ENCODE measurements around the gene NDUFB10. TPM values are rescaled to one million over a fixed set of nuclear protein-coding genes. Genes with fewer than 3 reads are reported as not detected.

Gene NDUFB10
- total RNA-seq, 2 experiments from 2014 or later, result 40.7 to 41.1 TPM

- Mint-ChIP-seq H3K36me3 (ENCODE audit: low read depth) (no peaks in the 10 kb centered on the region), H3K4me1 (ENCODE audit: low read depth) (no peaks in the 10 kb centered on the region), H3K27ac (no peak overlapping the region), H3K4me3 (no peak overlapping the region), H3K9me3 (no peaks in the 10 kb centered on the region), H3K27me3 (no peaks in the 10 kb centered on the region)
- ATAC-seq (ENCODE audit: poor library complexity), result no peak
- TF ChIP-seq CTCF (IDR thresholded peaks at IDR 0.05), result no peak
- no peak for DNase-seq
- H3K36me3 ChIP-seq (ENCODE audit: insufficient read depth, low read length), result no peaks in the 10 kb centered on the region
- no peaks in the 10 kb centered on the region for H3K9me3 ChIP-seq (ENCODE audit: control insufficient read depth in 1 of 2, insufficient read depth in 1 of 2, low read length in 2 of 2)
- POLR2A ChIA-PET, result no interaction called here
- no peaks in the 10 kb centered on the region for H3K27me3 ChIP-seq (ENCODE audit: control insufficient read depth in 1 of 2, insufficient read depth in 2 of 2, low read length in 2 of 2)
- CTCF ChIA-PET, result no interaction called here
- no peak overlapping the region for H3K27ac ChIP-seq (ENCODE audit: low read depth in 1 of 2, low read length in 2 of 2)
- H3K4me3 ChIP-seq (ENCODE audit: low read length), result no peak overlapping the region
- peaks cover 11% of the 10 kb centered on the region for H3K4me1 ChIP-seq (ENCODE audit: insufficient read depth, low read length)
- intact Hi-C loops (cut with DNase I, micrococcal nuclease), result no loop called here
These were observed 29.0 kb upstream of the NDUFB10 start for GRCh38 chr16:1930338-1930720.

DNA sequence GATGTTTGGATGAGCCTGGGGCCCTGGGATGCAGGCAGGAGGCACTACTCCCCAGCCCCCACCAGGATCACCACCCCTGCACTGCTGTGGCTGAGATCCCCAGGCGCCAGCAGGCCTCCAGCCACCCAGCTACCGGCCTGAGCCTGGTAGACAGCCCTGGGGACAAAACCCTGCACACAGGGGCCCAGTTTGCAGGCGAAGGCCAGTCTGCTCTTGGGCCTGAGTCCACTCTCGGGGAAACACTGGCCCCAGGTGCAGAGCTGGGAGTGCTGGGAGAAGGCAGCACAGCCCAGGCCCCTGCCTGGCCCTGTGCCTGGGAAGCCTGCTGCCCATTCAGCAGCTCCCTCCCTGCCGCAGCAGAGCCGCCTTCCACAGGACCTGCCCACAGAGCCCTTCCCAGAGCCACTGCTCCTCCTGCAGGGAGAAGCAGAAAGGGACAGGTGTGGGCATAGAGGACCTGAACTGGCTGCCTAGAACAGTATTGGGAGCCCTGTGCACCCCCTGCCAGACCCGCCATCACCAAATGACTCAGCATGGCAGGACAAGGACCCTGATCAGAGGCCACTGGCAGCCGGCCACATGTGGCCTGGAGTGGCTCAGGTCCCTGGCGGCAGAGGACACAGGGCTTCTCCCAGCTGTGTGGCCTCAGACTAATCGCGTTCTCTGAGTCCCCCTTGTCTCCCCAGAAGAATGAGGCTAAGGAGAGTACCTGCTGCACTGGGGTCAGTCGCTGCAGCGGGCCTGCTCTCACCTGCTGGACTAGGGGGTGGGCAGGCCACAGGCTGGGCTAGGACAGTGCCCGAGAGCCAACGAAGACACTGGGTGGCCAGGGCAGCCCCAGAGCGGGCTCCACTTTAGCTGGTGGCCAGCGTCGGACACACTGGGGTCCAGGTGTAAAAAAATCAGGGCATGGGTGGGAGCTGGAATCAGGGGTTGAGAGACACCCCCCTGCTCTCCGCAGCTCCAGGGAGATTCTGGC, 27.0 kb upstream of the NDUFB10 start:
- intact Hi-C loops (cut with DNase I, micrococcal nuclease), result no loop called here
- peaks cover 11% of the 10 kb centered on the region for H3K4me1 ChIP-seq (ENCODE audit: insufficient read depth, low read length)
- Mint-ChIP-seq H3K27me3 (no peaks in the 10 kb centered on the region), H3K9me3 (no peaks in the 10 kb centered on the region), H3K4me3 (no peak overlapping the region), H3K27ac (no peak overlapping the region), H3K36me3 (ENCODE audit: low read depth) (no peaks in the 10 kb centered on the region), H3K4me1 (ENCODE audit: low read depth) (no peaks in the 10 kb centered on the region)
- H3K27me3 ChIP-seq (ENCODE audit: control insufficient read depth in 1 of 2, insufficient read depth in 2 of 2, low read length in 2 of 2), result no peaks in the 10 kb centered on the region
- no peak for DNase-seq
- H3K27ac ChIP-seq (ENCODE audit: low read depth in 1 of 2, low read length in 2 of 2), result no peak overlapping the region
- ChIA-PET POLR2A (no interaction called here), CTCF (no interaction called here)
- ATAC-seq (ENCODE audit: poor library complexity), result no peak
- H3K4me3 ChIP-seq (ENCODE audit: low read length), result no peak overlapping the region
- no peaks in the 10 kb centered on the region for H3K36me3 ChIP-seq (ENCODE audit: insufficient read depth, low read length)
- H3K9me3 ChIP-seq (ENCODE audit: control insufficient read depth in 1 of 2, insufficient read depth in 1 of 2, low read length in 2 of 2), result no peaks in the 10 kb centered on the region
- TF ChIP-seq CTCF (IDR thresholded peaks at IDR 0.05), result no peak

- Histone ChIP-seq H3K27me3 (ENCODE audit: control insufficient read depth in 1 of 2, insufficient read depth in 2 of 2, low read length in 2 of 2) (no peaks in the 10 kb centered on the region), H3K36me3 (ENCODE audit: insufficient read depth, low read length) (no peaks in the 10 kb centered on the region), H3K4me3 (ENCODE audit: low read length) (no peak overlapping the region), H3K9me3 (ENCODE audit: control insufficient read depth in 1 of 2, insufficient read depth in 1 of 2, low read length in 2 of 2) (no peaks in the 10 kb centered on the region), H3K4me1 (ENCODE audit: insufficient read depth, low read length) (peaks cover 11% of the 10 kb centered on the region), H3K27ac (ENCODE audit: low read depth in 1 of 2, low read length in 2 of 2) (no peak overlapping the region)
- no peaks in the 10 kb centered on the region for H3K9me3 Mint-ChIP-seq
- TF ChIP-seq CTCF (IDR thresholded peaks at IDR 0.05), result no peak
- DNase-seq, result no peak
- H3K4me1 Mint-ChIP-seq (ENCODE audit: low read depth), result no peaks in the 10 kb centered on the region
- H3K27me3 Mint-ChIP-seq, result no peaks in the 10 kb centered on the region
- ChIA-PET POLR2A (no interaction called here), CTCF (no interaction called here)
- no peak for ATAC-seq (ENCODE audit: poor library complexity)
- H3K27ac Mint-ChIP-seq, result no peak overlapping the region
- peaks cover 1% of the 10 kb centered on the region for H3K36me3 Mint-ChIP-seq (ENCODE audit: low read depth)
- H3K4me3 Mint-ChIP-seq, result no peak overlapping the region
- intact Hi-C loops (cut with DNase I, micrococcal nuclease), result no loop called here
These were observed 26.2 kb upstream of the NDUFB10 start for GRCh38 chr16:1933097-1933661.

All from CD4-positive, alpha-beta T cell (primary cell).